HepG2 (cell line): ENCODE results near the gene PEPD.

ENCODE experiments used
- ARNT ChIP-seq: fragments of 450-650 bp; IDR thresholded peaks from 2 replicates; pipeline ENCODE4 v1.6.1; 2017
- EZH2 ChIP-seq: conservative IDR thresholded peaks from 2 replicates; pipeline ENCODE4 v1.6.1; 2012; ENCODE audit warnings: mild to moderate bottlenecking, low read depth, low read length, moderate library complexity
- FOXK1 ChIP-seq: sonication (generic); formaldehyde crosslinking; IDR thresholded peaks from 2 replicates; pipeline ENCODE4 v1.4.0; 2020; ENCODE audit warnings: low read depth, missing genetic modification reagents, borderline replicate concordance
- NFE2 ChIP-seq: sonication (generic); formaldehyde crosslinking; IDR thresholded peaks from 2 replicates; pipeline ENCODE4 v1.4.0; 2020; ENCODE audit warnings: missing genetic modification reagents
- POLR2A ChIP-seq, 2 experiments: IDR thresholded peaks; 2 replicates each; pipeline ENCODE4 v1.6.1; 2011; ENCODE audit warnings: low read depth in 2 of 2, low read length in 2 of 2, mild to moderate bottlenecking in 1 of 2, moderate library complexity in 1 of 2; ENCODE audit not compliant: insufficient read depth in 1 of 2
- REPIN1 ChIP-seq: sonication (generic); formaldehyde crosslinking; IDR thresholded peaks from 2 replicates; pipeline ENCODE4 v1.8.0; 2022; ENCODE audit warnings: missing genetic modification reagents, low read depth, mild to moderate bottlenecking, borderline replicate concordance
- ZNF282 ChIP-seq: fragments of 450-650 bp; IDR thresholded peaks from 2 replicates; pipeline ENCODE4 v1.6.1; 2018; ENCODE audit not compliant: partially characterized antibody
- ZNF747 ChIP-seq: sonication (generic); formaldehyde crosslinking; IDR thresholded peaks from 2 replicates; pipeline ENCODE4 v1.8.1; 2023; ENCODE audit warnings: missing genetic modification reagents, mild to moderate bottlenecking, borderline replicate concordance
- ZNF792 ChIP-seq: IDR thresholded peaks from 2 replicates; pipeline ENCODE4 v1.6.1; 2016
- TF ChIP-seq, protein P1 (sequence below): sonication (generic); formaldehyde crosslinking; IDR thresholded peaks from 2 replicates; pipeline ENCODE4 v1.5.0; 2020; ENCODE audit warnings: mild to moderate bottlenecking, missing genetic modification reagents, moderate library complexity
- TF ChIP-seq, protein P2 (sequence below), 2 experiments: IDR thresholded peaks; 2 replicates each; pipeline ENCODE4 v1.6.1; 2011 to 2012; ENCODE audit warnings: low read length in 2 of 2, borderline replicate concordance in 1 of 2, low read depth in 1 of 2, mild to moderate bottlenecking in 1 of 2, moderate library complexity in 1 of 2

DNA sequence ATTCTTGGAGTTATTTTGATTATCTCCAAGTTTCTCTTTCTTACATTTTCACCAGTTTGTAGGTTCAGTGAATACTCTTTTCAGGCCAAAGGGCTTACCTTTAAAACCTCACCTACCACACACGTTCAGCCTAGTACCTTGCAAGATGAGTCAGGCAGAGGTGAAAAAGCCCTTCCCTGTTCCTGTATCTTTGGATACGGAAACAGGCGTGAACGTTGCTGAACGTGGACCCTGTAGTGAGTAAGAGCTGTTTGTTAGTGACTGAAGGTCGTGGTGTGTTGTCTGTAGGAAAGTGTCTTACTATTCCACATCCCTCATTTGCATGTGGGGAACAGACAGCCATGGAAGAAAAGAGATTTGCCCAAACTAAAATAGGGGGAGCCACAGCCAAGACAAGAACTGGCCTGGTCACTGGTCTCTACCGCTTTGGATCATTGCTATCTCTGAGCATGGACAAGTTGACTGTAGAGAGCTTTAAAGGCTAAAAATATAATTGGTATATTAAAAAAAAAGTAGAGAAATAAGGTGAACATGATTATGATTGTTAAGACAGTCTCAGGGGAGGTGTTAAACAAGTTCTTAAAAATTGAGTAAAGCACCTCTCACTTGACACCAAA is 144.5 kb downstream of the PEPD start:
- TF ChIP-seq NFE2 (CRISPR knock-in tag) (no peak), ZNF282 (no peak), ARNT (no peak), ZNF792 (CRISPR knock-in tag) (no peak), EZH2 (no peak), REPIN1 (CRISPR knock-in tag) (no peak), FOXK1 (CRISPR knock-in tag) (no peak), POLR2A (IDR thresholded peaks at IDR 0.05; ENCODE audit: insufficient read depth in 1 of 2, low read depth in 2 of 2, low read length in 2 of 2) (no peak), ZNF747 (CRISPR knock-in tag) (no peak)
- TF ChIP-seq, protein P1, sequence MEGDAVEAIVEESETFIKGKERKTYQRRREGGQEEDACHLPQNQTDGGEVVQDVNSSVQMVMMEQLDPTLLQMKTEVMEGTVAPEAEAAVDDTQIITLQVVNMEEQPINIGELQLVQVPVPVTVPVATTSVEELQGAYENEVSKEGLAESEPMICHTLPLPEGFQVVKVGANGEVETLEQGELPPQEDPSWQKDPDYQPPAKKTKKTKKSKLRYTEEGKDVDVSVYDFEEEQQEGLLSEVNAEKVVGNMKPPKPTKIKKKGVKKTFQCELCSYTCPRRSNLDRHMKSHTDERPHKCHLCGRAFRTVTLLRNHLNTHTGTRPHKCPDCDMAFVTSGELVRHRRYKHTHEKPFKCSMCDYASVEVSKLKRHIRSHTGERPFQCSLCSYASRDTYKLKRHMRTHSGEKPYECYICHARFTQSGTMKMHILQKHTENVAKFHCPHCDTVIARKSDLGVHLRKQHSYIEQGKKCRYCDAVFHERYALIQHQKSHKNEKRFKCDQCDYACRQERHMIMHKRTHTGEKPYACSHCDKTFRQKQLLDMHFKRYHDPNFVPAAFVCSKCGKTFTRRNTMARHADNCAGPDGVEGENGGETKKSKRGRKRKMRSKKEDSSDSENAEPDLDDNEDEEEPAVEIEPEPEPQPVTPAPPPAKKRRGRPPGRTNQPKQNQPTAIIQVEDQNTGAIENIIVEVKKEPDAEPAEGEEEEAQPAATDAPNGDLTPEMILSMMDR = no peak
- TF ChIP-seq, protein P2, sequence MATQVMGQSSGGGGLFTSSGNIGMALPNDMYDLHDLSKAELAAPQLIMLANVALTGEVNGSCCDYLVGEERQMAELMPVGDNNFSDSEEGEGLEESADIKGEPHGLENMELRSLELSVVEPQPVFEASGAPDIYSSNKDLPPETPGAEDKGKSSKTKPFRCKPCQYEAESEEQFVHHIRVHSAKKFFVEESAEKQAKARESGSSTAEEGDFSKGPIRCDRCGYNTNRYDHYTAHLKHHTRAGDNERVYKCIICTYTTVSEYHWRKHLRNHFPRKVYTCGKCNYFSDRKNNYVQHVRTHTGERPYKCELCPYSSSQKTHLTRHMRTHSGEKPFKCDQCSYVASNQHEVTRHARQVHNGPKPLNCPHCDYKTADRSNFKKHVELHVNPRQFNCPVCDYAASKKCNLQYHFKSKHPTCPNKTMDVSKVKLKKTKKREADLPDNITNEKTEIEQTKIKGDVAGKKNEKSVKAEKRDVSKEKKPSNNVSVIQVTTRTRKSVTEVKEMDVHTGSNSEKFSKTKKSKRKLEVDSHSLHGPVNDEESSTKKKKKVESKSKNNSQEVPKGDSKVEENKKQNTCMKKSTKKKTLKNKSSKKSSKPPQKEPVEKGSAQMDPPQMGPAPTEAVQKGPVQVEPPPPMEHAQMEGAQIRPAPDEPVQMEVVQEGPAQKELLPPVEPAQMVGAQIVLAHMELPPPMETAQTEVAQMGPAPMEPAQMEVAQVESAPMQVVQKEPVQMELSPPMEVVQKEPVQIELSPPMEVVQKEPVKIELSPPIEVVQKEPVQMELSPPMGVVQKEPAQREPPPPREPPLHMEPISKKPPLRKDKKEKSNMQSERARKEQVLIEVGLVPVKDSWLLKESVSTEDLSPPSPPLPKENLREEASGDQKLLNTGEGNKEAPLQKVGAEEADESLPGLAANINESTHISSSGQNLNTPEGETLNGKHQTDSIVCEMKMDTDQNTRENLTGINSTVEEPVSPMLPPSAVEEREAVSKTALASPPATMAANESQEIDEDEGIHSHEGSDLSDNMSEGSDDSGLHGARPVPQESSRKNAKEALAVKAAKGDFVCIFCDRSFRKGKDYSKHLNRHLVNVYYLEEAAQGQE (IDR thresholded peaks at IDR 0.05; ENCODE audit: borderline replicate concordance in 1 of 2, low read depth in 1 of 2, low read length in 2 of 2) = no peak
